Activated CD8-positive, alpha-beta T cell treated with anti-CD3 and anti-CD28 coated beads, Interleukin-2, amount 10 ng/mL, durations not matched to agents 7 days and 5 days (primary cell): Measurements from ENCODE around the gene AQP10. TPM values are rescaled to one million over a fixed set of nuclear protein-coding genes. Genes with fewer than 3 reads are reported as not detected.
"Not testable (repeated sequence)": the region's sequence is repeated elsewhere in the genome, so short reads cannot be mapped to it uniquely, and the experiment has no call there.

ENCODE experiments used
- ATAC-seq: fragments of 150-1000 bp; cut with Tn5 transposase; one replicate; pipeline ENCODE4 v1.10.0; 2021; ENCODE audit warnings: moderate library complexity
- CTCF ChIA-PET: fragments of 350-600 bp; sonication (Branson Sonifier 250); formaldehyde crosslinking; loops from one replicate; lab custom pipeline; 2021; ENCODE audit warnings: antibody characterized with exemption; lab: Charles Lee
- POLR2A ChIA-PET: fragments of 350-600 bp; sonication (Branson Sonifier 250); formaldehyde crosslinking; loops from one replicate; lab custom pipeline; 2021; ENCODE audit warnings: antibody characterized with exemption; lab: Charles Lee
- DNase-seq: peaks from one replicate; pipeline ENCODE4 v3.0.0-alpha.2; 2020
- H3K27ac Mint-ChIP-seq: one replicate; pipeline ENCODE4 v1.8.0; 2021; ENCODE audit warnings: mild to moderate bottlenecking, mixed read lengths
- H3K27me3 Mint-ChIP-seq: one replicate; pipeline ENCODE4 v1.8.0; 2021; ENCODE audit warnings: low read depth, mixed read lengths
- H3K36me3 Mint-ChIP-seq: one replicate; pipeline ENCODE4 v1.8.0; 2021; ENCODE audit warnings: low read depth, mixed read lengths
- H3K4me1 Mint-ChIP-seq: one replicate; pipeline ENCODE4 v1.8.0; 2021; ENCODE audit warnings: low read depth, mixed read lengths
- H3K4me3 Mint-ChIP-seq: one replicate; pipeline ENCODE4 v1.8.0; 2021; ENCODE audit warnings: mild to moderate bottlenecking, mixed read lengths
- H3K9me3 Mint-ChIP-seq: one replicate; pipeline ENCODE4 v1.8.0; 2022; ENCODE audit warnings: mixed read lengths; ENCODE audit not compliant: insufficient read depth
- total RNA-seq, 2 experiments: library from RNA; stranded (reverse); gene quantifications; one replicate each; pipeline ENCODE4 v1.2.3, GENCODE V29; 2021

AQP10 gene
- total RNA-seq, 2 experiments from 2014 or later, result not detected

DNA sequence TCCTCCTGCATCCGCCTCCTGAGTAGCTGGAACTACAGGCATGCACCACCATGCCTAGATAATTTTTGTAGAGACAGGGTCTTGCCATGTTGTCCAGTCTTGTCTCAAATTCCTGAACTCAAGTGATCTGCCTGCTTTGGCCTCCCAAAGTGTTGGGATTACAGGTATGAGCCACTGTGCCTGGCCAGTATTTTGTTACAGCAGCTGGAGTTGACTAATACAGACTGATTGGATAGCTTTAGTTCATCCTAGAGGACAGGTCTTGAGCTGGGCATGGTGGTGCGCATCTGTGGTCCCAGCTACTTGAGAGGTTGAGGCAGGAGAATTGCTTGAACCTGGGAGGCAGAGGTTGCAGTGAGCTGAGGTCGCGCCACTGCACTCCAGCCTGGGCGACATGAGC, 40.0 kb downstream of the AQP10 start:
- H3K4me1 Mint-ChIP-seq, H3K4me3 Mint-ChIP-seq, POLR2A ChIA-PET, H3K36me3 Mint-ChIP-seq, DNase-seq, ATAC-seq, H3K27ac Mint-ChIP-seq, H3K9me3 Mint-ChIP-seq, H3K27me3 Mint-ChIP-seq: not testable (repeated sequence)
- CTCF ChIA-PET, result interaction anchor here (0.8 to 1.1 kb wide), 2 partner anchors 18 to 35 kb away, joined by 3 to 4 read pairs; no protein-coding TSS in a partner anchor

DNA sequence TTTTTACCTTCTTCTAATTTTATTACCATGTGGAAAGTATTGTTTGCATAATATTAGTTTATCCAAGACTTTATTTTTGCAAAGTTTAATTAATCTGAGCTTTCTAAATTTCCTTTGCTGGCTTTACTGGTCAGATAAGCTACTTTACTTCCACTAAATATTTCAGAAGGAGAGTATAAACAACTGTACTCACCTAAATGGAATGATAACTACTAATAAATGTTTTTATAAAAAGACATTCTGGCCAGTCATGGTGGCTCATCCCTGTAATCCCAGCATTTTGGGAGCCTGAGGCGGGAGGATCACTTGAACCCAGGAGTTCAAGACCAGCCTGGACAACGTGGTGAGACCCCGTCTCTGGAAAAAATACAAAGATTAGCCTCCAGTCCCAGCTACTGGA, 40.5 kb downstream of the AQP10 start:
- no peak for DNase-seq
- Mint-ChIP-seq H3K4me1 (no peaks in the 10 kb centered on the region), H3K27ac (no peak overlapping the region), H3K4me3 (no peak overlapping the region), H3K9me3 (no peaks in the 10 kb centered on the region), H3K27me3 (peaks cover 5% of the 10 kb centered on the region), H3K36me3 (no peaks in the 10 kb centered on the region)
- no peak for ATAC-seq
- POLR2A ChIA-PET, result no interaction called here
- CTCF ChIA-PET, result interaction anchor here (0.7 to 1.1 kb wide), 4 partner anchors 16 to 35 kb away, joined by 3 to 4 read pairs (median 3); no protein-coding TSS in a partner anchor

DNA sequence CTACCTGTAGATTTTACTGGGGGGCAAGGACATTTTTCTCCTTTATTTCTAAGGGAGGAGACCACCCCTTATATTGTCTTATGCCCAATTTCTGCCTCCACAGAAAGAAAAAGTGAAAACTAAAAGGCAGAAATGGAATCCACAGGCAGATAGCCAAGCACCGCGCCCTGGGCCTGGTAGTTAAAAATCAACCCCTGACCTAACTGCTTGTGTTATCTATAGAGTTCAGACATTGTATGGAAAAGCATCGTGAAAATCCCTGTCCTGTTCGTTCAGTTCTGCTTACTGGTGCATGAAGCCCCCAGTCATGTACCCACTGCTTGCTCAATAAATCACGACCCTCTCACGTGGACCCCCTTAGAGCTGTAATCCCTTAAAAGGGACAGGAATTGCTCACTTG, 50.5 kb downstream of the AQP10 start:
- ChIA-PET POLR2A (no interaction called here), CTCF (no interaction called here)
- Mint-ChIP-seq H3K27me3 (no peaks in the 10 kb centered on the region), H3K4me1 (peaks cover 8% of the 10 kb centered on the region), H3K36me3 (no peaks in the 10 kb centered on the region), H3K27ac (no peak overlapping the region), H3K9me3 (no peaks in the 10 kb centered on the region), H3K4me3 (no peak overlapping the region)
- DNase-seq (no peak), ATAC-seq (no peak)

DNA sequence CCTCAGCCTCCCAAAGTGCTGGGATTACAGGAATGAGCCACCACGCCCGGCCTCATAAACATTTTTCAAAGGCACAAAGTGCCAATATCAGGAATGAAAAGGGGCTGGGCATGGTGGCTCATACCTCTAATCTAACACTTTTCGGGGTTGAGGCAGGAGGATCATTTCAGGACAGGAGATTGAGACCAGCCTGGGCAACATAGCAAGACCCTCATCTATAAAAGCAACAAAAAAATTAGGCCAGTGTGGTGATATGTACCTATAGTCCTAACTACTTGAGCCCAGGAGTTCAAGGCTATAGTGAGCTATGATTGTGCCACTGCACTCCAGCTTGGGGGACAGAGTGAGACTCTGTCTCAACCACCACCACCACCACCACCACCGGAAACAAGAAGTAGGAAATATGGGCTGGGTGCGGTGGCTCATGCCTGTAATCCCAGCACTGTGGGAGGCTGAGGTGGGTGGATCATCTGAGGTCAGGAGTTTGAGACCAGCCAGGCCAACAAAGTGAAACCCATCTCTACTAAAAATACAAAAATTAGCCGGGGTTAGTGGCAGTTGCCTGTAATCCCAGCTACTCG, 53.0 kb downstream of the AQP10 start:
- CTCF ChIA-PET, result interaction anchor here (1.5 kb wide), 1 partner anchor 39 kb away, joined by 3 read pairs; no protein-coding TSS in a partner anchor
- H3K27me3 Mint-ChIP-seq, H3K4me1 Mint-ChIP-seq, H3K36me3 Mint-ChIP-seq, H3K4me3 Mint-ChIP-seq, H3K27ac Mint-ChIP-seq, POLR2A ChIA-PET, H3K9me3 Mint-ChIP-seq: not testable (repeated sequence)
- peak; percentile 36 for ATAC-seq
- peak; percentile 27 for DNase-seq

Other genes with a start within 250 kb of the AQP10 start
- gene NUP210L, start 166.0 kb upstream of the AQP10 start, total RNA-seq, result under 1 TPM; 0.08 to 0.13 TPM
- 100 to 1,000 TPM; 856 to 880 TPM for gene TPM3, start 129.0 kb upstream of the AQP10 start, total RNA-seq
- gene CFAP141, start 114.8 kb upstream of the AQP10 start, total RNA-seq, result not detected
- 100 to 1,000 TPM; 176 to 179 TPM for gene UBAP2L, start 100.1 kb upstream of the AQP10 start, total RNA-seq
- 100 to 1,000 TPM; 110 to 119 TPM for gene HAX1, start 48.5 kb upstream of the AQP10 start, total RNA-seq
- 10 to 100 TPM; 65.3 to 71.6 TPM for gene ATP8B2, start 4.4 kb downstream of the AQP10 start, total RNA-seq
- under 1 TPM; 0.16 to 0.53 TPM for gene IL6R, start 84.2 kb downstream of the AQP10 start, total RNA-seq
- gene TDRD10, start 181.1 kb downstream of the AQP10 start, total RNA-seq, result not detected
- not detected for gene SHE, start 181.3 kb downstream of the AQP10 start, total RNA-seq
- 100 to 1,000 TPM in 1 of 2 experiments, 10 to 100 TPM in 1; 93.6 to 103 TPM for gene UBE2Q1, start 237.6 kb downstream of the AQP10 start, total RNA-seq
- gene CHRNB2, start 246.7 kb downstream of the AQP10 start, total RNA-seq, result not detected